GM19397 (cell line): ENCODE measurements around the gene AOC2.
"Not testable (repeated sequence)": the region's sequence is repeated elsewhere in the genome, so short reads cannot be mapped to it uniquely, and the experiment has no call there.

ENCODE experiments used
- ATAC-seq: cut with Tn5 transposase; IDR thresholded peaks from one replicate; pipeline ENCODE4 v1.9.1; 2021; ENCODE audit warnings: mild to moderate bottlenecking, moderate library complexity; ENCODE audit not compliant: unreplicated experiment

The AOC2 gene

GRCh38 chr17:42879596-42879985 lies 35.2 kb downstream of the AOC2 start:
- ATAC-seq = no peak

GRCh38 chr17:42880776-42881310 lies 36.5 kb downstream of the AOC2 start:
- ATAC-seq = no peak

GRCh38 chr17:42881706-42882105 lies 37.3 kb downstream of the AOC2 start:
- ATAC-seq = not testable (repeated sequence)

GRCh38 chr17:42882166-42882565 lies 37.8 kb downstream of the AOC2 start:
- ATAC-seq = no peak

GRCh38 chr17:42883802-42884558 lies 39.6 kb downstream of the AOC2 start:
- no peak for ATAC-seq

- not testable (repeated sequence) for ATAC-seq
Observed at GRCh38 chr17:42885806-42886205, 41.4 kb downstream of the AOC2 start.

GRCh38 chr17:42886283-42887176 lies 42.1 kb downstream of the AOC2 start:
- no peak for ATAC-seq

- ATAC-seq = no peak
Observed at GRCh38 chr17:42889809-42890208, 45.4 kb downstream of the AOC2 start.

- ATAC-seq = no peak
Observed at GRCh38 chr17:42891539-42892152, 47.3 kb downstream of the AOC2 start.

GRCh38 chr17:42893359-42893758 lies 49.0 kb downstream of the AOC2 start:
- no peak for ATAC-seq

GRCh38 chr17:42894283-42895184 lies 50.2 kb downstream of the AOC2 start:
- no peak for ATAC-seq

- ATAC-seq = no peak
Observed at GRCh38 chr17:42895185-42895555, 50.8 kb downstream of the AOC2 start.

- ATAC-seq = no peak
Observed at GRCh38 chr17:42898147-42898811, 53.9 kb downstream of the AOC2 start.

- ATAC-seq = not testable (repeated sequence)
Observed at GRCh38 chr17:42899981-42900380, 55.6 kb downstream of the AOC2 start.
